IPS-20b (cell line): ENCODE measurements around the gene LRRTM4.

Experiments
- H3K27ac ChIP-seq: one replicate; pipeline ENCODE4 v1.5.1; 2013; ENCODE audit warnings: low read length
- H3K27me3 ChIP-seq: 2 replicates; pipeline ENCODE4 v1.6.1; 2013; ENCODE audit warnings: mild to moderate bottlenecking, low read length, inconsistent platforms; ENCODE audit not compliant: insufficient read depth
- H3K36me3 ChIP-seq: 2 replicates; pipeline ENCODE4 v1.6.1; 2013; ENCODE audit warnings: low read depth, mild to moderate bottlenecking, inconsistent platforms, low read length, moderate library complexity; ENCODE audit not compliant: insufficient read depth
- H3K4me1 ChIP-seq: 2 replicates; pipeline ENCODE4 v1.6.1; 2013; ENCODE audit warnings: mild to moderate bottlenecking, control low read depth, inconsistent platforms, low read length, moderate library complexity; ENCODE audit not compliant: insufficient read depth
- H3K4me3 ChIP-seq: 2 replicates; pipeline ENCODE4 v1.5.1; 2013; ENCODE audit warnings: mild to moderate bottlenecking, low read length, inconsistent platforms
- H3K9ac ChIP-seq: 2 replicates; pipeline ENCODE4 v1.6.1; 2013; ENCODE audit warnings: low read depth, mild to moderate bottlenecking, inconsistent platforms, low read length, moderate library complexity
- H3K9me3 ChIP-seq: 2 replicates; pipeline ENCODE4 v1.6.1; 2013; ENCODE audit warnings: mild to moderate bottlenecking, low read depth, low read length, inconsistent platforms; ENCODE audit not compliant: insufficient read depth

Gene LRRTM4

GRCh38 chr2:77521931-77522470, at the start of gene LRRTM4:
LRRTM4 (minus strand) TSS chr2:77522376.
- H3K4me3 ChIP-seq, result peak within 1 kb of the TSS; percentile 70
- H3K27ac ChIP-seq, result peak within 1 kb of the TSS; percentile 100
- peak within 1 kb of the TSS; percentile 88 for H3K9ac ChIP-seq
- H3K36me3 ChIP-seq, result no peaks in the 10 kb centered on the region; the same call in 1 of the 2 replicates
- H3K4me1 ChIP-seq, result peaks cover 47% of the 10 kb centered on the region
- no peaks in the 10 kb centered on the region for H3K27me3 ChIP-seq
- no peaks in the 10 kb centered on the region for H3K9me3 ChIP-seq

GRCh38 chr2:77571545-77571944, 49.4 kb upstream of the LRRTM4 start:
- Histone ChIP-seq H3K4me3 (no peak overlapping the region), H3K9me3 (no peaks in the 10 kb centered on the region), H3K27me3 (no peaks in the 10 kb centered on the region), H3K27ac (no peak overlapping the region), H3K9ac (no peak overlapping the region), H3K36me3 (no peaks in the 10 kb centered on the region), H3K4me1 (no peaks in the 10 kb centered on the region)

GRCh38 chr2:77567723-77568122, 45.5 kb upstream of the LRRTM4 start:
- no peak overlapping the region for H3K27ac ChIP-seq
- H3K9ac ChIP-seq, result no peak overlapping the region
- H3K4me1 ChIP-seq, result no peaks in the 10 kb centered on the region; the same call in 1 of the 2 replicates
- H3K36me3 ChIP-seq, result no peaks in the 10 kb centered on the region
- no peaks in the 10 kb centered on the region for H3K27me3 ChIP-seq
- H3K4me3 ChIP-seq, result no peak overlapping the region
- no peaks in the 10 kb centered on the region for H3K9me3 ChIP-seq

DNA sequence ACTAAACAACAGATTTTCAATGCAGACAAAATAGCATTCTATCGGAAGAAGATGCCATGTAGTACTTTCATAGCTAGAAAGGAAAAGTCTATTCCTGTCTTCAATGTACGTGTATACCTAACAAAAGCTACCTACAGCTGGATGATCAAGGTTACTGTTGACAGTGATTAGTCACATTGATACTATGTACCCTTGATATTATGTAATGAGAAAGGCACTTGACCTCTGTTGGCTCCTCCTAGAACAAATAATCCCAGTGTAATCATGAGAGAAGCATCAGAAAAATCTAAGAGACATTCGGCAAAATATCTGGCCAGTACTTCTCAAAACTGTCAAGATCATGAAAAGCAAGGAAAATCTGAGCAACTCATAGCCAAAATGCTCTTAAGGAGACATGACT, 44.4 kb upstream of the LRRTM4 start:
- H3K27me3 ChIP-seq, result no peaks in the 10 kb centered on the region
- H3K27ac ChIP-seq, result no peak overlapping the region
- H3K9me3 ChIP-seq, result no peaks in the 10 kb centered on the region
- H3K4me3 ChIP-seq, result no peak overlapping the region
- H3K9ac ChIP-seq, result no peak overlapping the region
- no peaks in the 10 kb centered on the region; the same call in 1 of the 2 replicates for H3K4me1 ChIP-seq
- no peaks in the 10 kb centered on the region for H3K36me3 ChIP-seq

DNA sequence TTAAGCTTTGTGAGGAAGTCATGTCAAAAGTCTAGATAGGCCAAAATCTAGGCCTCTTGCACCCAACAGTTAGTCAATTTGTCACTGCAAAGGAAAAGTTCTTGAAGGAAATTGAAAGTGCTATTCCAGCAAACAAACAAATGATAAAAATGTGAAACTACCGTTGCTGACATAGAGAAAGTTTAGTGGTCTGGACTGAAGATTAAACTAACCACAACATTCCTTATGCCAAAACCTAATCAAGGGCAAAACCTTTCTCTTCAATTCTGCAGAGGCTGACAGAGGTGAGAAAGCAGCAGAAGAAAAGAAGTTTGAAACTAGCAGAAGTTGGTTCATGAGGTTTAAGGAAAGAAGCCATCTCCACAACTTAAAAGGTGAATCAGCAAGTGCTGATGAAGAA, 44.0 kb upstream of the LRRTM4 start:
- H3K27ac ChIP-seq, result no peak overlapping the region

GRCh38 chr2:77552956-77553355, 30.8 kb upstream of the LRRTM4 start:
- no peaks in the 10 kb centered on the region for H3K36me3 ChIP-seq
- no peak overlapping the region for H3K9ac ChIP-seq
- no peaks in the 10 kb centered on the region for H3K27me3 ChIP-seq
- H3K4me3 ChIP-seq, result no peak overlapping the region
- H3K27ac ChIP-seq, result no peak overlapping the region
- H3K9me3 ChIP-seq, result no peaks in the 10 kb centered on the region; the same call in 1 of the 2 replicates
- H3K4me1 ChIP-seq, result peaks cover 4% of the 10 kb centered on the region; the same call in 1 of the 2 replicates

More for the DNA sequence above, 44.0 kb upstream of the LRRTM4 start:
- Histone ChIP-seq H3K27me3 (no peaks in the 10 kb centered on the region), H3K9me3 (no peaks in the 10 kb centered on the region), H3K4me1 (no peaks in the 10 kb centered on the region; the same call in 1 of the 2 replicates), H3K4me3 (no peak overlapping the region), H3K9ac (no peak overlapping the region), H3K36me3 (no peaks in the 10 kb centered on the region)

DNA sequence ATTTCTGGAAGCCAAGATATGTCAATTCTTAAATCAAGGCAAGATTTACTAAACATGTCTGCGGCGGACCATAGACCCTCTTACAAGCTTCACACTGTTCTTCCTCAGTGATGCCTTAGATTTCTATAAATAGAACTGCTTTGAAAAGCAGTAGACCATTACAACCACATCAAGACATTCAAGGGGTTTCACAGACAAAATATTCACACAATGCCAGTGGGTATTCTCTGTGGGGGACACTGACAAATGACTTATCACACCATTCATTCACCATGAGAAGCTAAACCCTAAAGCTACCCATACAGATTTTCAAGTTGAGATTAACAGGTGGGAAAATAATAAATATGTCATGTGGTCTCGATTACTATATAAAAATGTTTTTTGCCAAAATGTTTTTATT, 15.9 kb upstream of the LRRTM4 start:
- H3K36me3 ChIP-seq, result no peaks in the 10 kb centered on the region
- no peak overlapping the region for H3K27ac ChIP-seq
- H3K9ac ChIP-seq, result no peak overlapping the region
- H3K9me3 ChIP-seq, result no peaks in the 10 kb centered on the region; the same call in 1 of the 2 replicates
- no peaks in the 10 kb centered on the region for H3K4me1 ChIP-seq
- no peak overlapping the region for H3K4me3 ChIP-seq
- H3K27me3 ChIP-seq, result no peaks in the 10 kb centered on the region

DNA sequence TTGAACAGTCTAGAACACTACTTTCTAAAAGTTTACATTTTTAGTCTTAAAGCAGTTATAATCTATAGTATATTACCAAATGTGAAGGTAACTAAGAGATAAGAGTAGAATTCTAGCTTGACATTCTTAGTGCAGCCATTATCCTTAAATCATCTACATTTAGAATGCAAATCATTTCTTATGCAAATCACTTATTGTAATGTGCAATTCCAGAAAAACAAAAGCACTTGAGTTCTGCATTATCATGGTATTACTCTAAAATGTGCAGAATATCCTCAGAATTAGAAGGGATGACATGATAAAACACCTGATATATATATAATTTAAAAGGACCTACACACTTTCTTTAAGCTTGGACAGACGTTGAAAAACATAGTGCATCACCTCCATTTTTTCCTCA, 712 bp upstream of the LRRTM4 start:
- Histone ChIP-seq H3K27me3 (no peaks in the 10 kb centered on the region), H3K9me3 (no peaks in the 10 kb centered on the region), H3K4me1 (peaks cover 47% of the 10 kb centered on the region), H3K36me3 (no peaks in the 10 kb centered on the region; the same call in 1 of the 2 replicates), H3K4me3 (peak overlapping the region; percentile 61), H3K9ac (peak overlapping the region; percentile 80), H3K27ac (peak overlapping the region; percentile 100)

DNA sequence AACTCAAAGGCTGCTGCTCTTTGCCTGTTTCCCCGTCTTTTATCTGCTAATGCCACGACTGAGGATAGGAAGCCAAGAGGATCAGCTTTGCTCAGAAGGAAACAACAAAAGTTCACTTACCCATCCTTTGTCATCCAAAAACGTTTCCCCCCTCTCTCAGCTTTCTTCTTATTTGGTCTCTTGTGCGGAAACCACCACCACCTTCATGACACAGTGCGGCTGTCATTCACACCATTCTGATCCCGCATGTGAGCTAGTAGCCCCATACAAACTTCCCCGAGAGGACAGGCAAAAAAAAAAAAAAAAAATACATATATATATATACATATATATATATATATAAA, 656 bp downstream of the LRRTM4 start:
- Histone ChIP-seq H3K4me3 (peak overlapping the region; percentile 70), H3K4me1 (peaks cover 47% of the 10 kb centered on the region), H3K36me3 (no peaks in the 10 kb centered on the region; the same call in 1 of the 2 replicates), H3K9me3 (no peaks in the 10 kb centered on the region), H3K27me3 (no peaks in the 10 kb centered on the region), H3K9ac (peak overlapping the region; percentile 88), H3K27ac (peak overlapping the region; percentile 97)

DNA sequence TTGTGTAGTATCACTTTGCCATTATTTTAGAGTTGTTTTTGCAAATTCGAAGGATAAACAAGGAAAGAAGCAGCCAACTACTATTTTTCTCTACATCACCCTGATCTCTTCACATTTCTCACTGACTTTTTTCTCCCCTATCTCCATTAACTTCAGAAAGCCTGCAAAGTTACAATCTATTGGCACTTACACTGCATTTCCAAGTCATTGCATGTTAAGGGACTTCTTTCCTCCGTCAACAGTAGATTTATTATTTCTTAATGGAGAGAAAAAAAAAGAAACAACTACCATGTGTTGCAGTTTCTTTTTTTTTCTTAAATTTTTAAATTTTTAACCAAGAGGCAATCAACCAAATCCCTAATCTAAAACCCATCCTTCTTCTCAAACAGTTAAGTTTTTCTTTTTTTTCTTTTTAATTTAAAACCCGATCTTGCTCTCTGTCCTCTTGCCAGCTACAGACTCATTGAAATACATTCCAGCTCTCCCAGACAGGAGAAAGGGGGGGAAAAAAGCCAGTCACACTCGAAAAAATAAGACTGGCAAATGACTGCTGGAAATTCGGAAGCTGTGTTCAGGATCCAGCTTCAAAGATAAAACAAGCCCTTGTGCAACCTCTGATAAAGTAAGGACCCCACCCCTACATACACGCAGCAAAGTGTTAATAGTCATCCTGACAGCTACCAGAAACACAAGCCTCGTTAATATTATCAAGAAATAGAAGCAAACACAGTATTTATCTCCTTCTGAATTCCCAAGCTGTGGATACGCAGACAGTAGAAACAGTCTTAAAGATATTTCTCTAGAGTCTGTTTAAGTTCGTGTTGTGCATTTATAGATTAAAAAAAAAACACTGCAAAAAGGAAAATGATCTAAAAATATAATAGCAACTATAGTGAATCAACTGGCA, 1.3 kb downstream of the LRRTM4 start:
- Histone ChIP-seq H3K4me1 (peaks cover 47% of the 10 kb centered on the region), H3K27ac (peak overlapping the region; percentile 97), H3K9me3 (no peaks in the 10 kb centered on the region), H3K9ac (peak overlapping the region; percentile 88), H3K36me3 (no peaks in the 10 kb centered on the region; the same call in 1 of the 2 replicates), H3K4me3 (peak overlapping the region; percentile 70), H3K27me3 (no peaks in the 10 kb centered on the region)

DNA sequence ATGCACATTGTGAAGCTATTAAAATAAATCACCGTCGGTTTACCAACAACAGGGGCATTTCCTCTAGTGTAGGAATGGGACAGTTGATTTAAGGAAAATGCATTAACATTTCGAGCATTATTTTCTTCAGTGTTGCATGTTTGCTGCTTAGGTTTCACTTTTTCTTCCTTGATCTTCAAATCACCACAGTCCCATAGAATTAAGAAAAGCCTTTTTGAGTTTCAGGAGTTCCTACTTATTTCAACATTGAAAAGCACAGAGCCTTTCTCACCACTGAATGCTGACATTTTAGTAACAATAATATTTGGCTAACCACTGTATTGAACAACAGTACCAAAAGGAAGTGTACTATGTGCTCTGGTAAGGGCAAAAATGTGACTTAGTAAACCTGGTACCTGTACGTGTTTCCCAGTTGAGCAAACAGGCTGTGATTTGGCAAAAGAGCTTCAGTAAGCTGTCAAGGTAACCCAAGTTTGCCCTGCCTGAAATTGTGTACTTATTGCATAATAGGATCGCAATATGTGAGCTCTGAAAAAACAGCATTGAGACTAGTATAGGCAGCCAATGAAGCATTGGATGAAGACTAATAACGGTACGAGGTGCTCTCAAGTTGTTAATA, 2.2 kb downstream of the LRRTM4 start:
- Histone ChIP-seq H3K4me3 (peak overlapping the region; percentile 70; the same call in 1 of the 2 replicates), H3K36me3 (no peaks in the 10 kb centered on the region; the same call in 1 of the 2 replicates), H3K27ac (peak overlapping the region; percentile 97), H3K9ac (peak overlapping the region; percentile 88; the same call in 1 of the 2 replicates), H3K4me1 (peaks cover 47% of the 10 kb centered on the region), H3K27me3 (no peaks in the 10 kb centered on the region), H3K9me3 (no peaks in the 10 kb centered on the region)
